NCI-H2196 treated with DMSO at 0.1 percent for 48 hours (cell line): ENCODE results near the gene ERCC6L2.

Experiments
- DNase-seq: peaks from one replicate; lab custom pipeline; 2025; ENCODE audit not compliant: unreplicated experiment; lab: John Stamatoyannopoulos, UW

ERCC6L2 gene

DNA sequence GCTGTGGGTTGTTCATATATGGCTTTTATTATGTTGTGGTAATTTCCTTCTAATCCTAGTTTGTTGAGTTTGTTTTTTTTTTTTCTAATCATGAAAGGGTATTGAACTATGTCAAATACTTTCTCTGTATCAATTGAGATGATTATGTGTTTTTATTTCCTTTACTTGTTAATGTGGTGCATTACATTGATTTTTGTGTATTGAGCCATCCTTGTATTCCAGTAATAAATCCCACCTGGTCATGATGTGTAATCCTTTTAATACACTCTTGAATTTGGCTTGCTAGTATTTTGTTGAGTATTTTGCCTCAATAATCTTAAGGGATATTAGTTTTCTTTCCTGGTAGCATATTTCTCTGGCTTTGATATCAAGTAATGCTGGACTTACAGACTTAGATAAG lies 13.1 kb upstream of the ERCC6L2 start:
- DNase-seq, result no peak

GRCh38 chr9:95864852-95865580 lies 10.5 kb upstream of the ERCC6L2 start:
- no peak for DNase-seq

GRCh38 chr9:95870352-95870751 lies 5.1 kb upstream of the ERCC6L2 start:
- no peak for DNase-seq

- no peak for DNase-seq
Observed at GRCh38 chr9:95870906-95871305, 4.6 kb upstream of the ERCC6L2 start.

GRCh38 chr9:95874303-95874988 lies 1.0 kb upstream of the ERCC6L2 start:
- no peak for DNase-seq

- DNase-seq, result no peak
Observed at GRCh38 chr9:95874989-95875304, 544 bp upstream of the ERCC6L2 start.

- no peak for DNase-seq
Observed at GRCh38 chr9:95876138-95876444, 600 bp downstream of the ERCC6L2 start.

GRCh38 chr9:95876595-95876994 lies 1.1 kb downstream of the ERCC6L2 start:
- DNase-seq, result no peak

- no peak for DNase-seq
Observed at GRCh38 chr9:95877984-95878383, 2.5 kb downstream of the ERCC6L2 start.

GRCh38 chr9:95879591-95879990 lies 4.1 kb downstream of the ERCC6L2 start:
- DNase-seq, result no peak

DNA sequence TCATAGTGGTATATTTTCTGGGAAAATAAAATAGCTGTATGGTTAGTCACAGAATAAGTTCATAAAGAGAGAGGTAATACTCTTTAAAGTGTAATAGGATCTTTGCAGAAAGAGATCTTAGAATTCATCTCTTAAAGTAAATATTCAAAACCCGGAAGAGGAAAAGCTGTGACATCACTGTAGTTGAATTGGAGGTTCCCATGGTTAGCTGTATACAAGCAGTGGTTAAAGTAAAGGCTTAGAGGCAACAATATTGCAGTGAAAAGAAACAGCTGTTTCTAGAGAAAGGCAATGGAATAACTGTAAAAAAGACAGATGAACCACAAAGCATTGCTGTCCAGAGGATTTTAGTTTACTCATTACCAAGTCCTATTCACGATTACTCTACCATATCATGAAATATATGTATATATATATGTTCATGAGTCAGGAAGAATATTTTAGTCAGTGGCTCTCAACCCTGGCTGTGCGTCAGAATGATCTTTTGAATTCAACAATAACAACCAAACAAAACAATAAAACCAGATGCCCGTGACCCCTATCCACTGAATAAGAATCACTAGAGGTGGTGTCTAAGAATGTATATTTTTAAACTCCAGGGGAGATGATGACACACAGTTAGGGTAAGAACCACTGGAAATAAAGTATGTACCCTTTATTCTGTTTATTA lies 4.7 kb downstream of the ERCC6L2 start:
- no peak for DNase-seq

- DNase-seq, result no peak
Observed at GRCh38 chr9:95887926-95888497, 12.5 kb downstream of the ERCC6L2 start.

- DNase-seq, result no peak
Observed at GRCh38 chr9:95890594-95890993, 15.1 kb downstream of the ERCC6L2 start.

DNA sequence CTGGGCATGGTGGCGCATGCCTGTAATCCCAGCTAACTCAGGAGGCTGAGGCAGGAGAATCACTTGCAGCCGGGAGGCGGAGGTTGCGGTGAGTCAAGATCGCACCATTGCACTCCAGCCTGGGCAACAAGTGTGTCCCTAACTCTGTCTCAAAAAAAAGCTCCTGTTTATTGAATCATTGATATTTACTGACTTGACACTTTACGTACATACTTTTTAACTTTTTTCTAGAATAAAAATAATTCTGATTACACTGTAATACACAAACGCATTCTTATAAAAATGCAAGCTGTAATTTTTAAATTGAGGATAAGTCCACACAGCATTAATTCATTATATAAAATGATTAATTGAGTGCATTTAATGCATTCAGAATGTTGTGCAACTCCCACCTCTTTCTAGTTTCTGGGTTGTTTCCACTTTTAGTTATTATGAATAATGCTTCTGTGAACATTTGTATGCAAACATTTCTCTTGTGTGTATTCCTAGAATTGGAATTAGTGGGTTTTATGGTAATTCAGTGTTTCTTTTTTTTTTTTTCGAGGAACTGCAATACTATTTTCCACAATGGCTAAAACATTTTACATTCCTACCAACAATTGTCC lies 15.7 kb downstream of the ERCC6L2 start:
- no peak for DNase-seq

DNA sequence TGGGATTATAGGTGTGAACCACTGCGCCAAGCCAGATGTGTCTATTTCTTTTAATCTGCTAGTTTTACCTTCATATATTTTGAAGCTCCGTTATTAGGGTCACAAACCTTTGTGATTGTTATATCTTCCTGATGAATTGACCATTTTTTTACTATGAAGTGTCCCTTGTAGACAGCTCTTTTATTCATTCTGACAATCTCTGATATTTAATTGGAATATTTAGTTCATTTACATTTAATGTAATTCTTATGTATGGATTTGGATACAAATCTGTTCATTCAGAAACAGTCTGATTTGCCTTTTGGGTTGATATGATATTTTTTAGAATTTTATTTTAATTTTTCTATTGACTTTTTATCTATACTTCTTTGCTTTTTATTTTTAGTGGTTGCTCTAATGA lies 17.2 kb downstream of the ERCC6L2 start:
- no peak for DNase-seq

GRCh38 chr9:95896580-95896979 lies 21.1 kb downstream of the ERCC6L2 start:
- DNase-seq, result no peak

- DNase-seq, result no peak
Observed at GRCh38 chr9:95901506-95901905, 26.0 kb downstream of the ERCC6L2 start.

DNA sequence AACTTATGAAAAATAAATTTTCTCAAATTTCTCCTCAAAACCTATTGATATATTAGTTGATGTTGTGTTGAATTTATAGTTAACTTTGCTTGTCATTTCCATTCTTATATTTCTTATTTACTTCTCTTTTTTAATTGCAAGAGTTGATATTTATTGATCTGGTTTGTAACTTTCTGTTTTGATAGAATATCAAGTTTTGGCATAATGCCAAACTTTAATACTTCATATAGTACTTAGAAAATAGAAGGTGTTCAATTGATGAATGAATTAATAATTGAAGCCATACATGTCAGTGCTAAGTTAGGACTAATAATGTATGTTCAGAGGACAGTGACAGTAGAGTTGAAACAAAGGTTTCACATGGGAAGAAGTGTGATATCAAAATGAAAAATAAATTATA lies 27.9 kb downstream of the ERCC6L2 start:
- DNase-seq, result no peak

DNA sequence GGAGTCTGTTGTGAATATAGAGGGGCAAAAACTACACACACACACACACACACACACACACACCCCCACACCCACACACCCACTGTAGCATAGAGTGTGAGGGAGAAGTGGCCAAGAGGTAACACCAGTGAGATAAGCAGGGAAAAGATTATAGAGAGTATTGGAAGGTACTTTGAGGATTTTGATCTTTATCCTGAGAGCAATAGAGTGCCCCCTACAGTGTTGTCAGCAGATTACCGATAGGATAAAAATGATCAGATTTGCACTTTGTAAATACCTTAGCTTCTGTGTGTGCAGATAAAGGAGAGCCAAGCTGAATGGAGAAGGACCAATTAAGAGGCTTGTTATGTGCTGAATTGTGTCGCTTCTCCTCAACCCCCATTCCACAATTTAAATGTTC lies 32.3 kb downstream of the ERCC6L2 start:
- DNase-seq, result no peak

DNA sequence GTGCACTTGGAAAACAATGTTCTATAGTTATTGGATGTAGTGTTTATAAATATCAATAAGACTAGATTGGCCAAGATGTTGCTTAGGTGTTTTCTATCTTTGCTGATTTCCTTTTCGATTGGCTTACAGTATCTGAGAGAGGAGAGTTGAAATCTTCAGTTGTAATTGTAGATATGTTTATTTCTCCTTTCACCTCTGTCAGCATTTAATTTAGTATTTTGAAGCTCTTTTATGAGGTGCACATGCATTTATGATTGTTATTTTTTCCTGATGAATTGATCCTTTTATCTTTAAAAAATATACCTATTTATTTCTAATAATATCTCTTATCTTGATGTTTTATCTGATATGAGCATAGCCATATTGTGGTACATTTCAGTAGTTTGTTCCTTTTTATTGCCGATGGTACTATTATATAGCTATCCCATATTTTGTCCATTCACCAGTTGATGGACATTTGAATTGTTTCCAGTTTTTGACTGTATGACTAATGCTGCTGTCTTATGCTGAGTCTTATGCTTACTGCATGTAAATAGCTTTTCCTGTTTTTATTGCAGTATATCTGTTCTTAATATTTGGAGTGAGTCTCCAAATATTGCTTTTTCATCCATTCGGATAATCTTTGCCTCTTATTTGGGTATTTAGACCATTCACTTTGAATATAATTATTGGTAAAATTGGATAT lies 34.7 kb downstream of the ERCC6L2 start:
- DNase-seq, result no peak

- DNase-seq, result no peak
Observed at GRCh38 chr9:95910770-95911340, 35.4 kb downstream of the ERCC6L2 start.
